HUES6 (cell line): ENCODE data around the gene SSH2.
A peak's percentile ranks its signal among the peaks of the same experiment; 100 is the strongest.

Experiments used
- H3K27ac ChIP-seq: 2 replicates; pipeline ENCODE4 v1.7.0; 2013; ENCODE audit warnings: low read depth, mild to moderate bottlenecking, low read length, inconsistent platforms
- H3K27me3 ChIP-seq: 2 replicates; pipeline ENCODE4 v1.6.1; 2013; ENCODE audit warnings: low read length; ENCODE audit not compliant: control insufficient read depth, insufficient read depth
- H3K36me3 ChIP-seq: 2 replicates; pipeline ENCODE4 v1.6.1; 2013; ENCODE audit warnings: low read length; ENCODE audit not compliant: control insufficient read depth, insufficient read depth
- H3K4me1 ChIP-seq: 2 replicates; pipeline ENCODE4 v1.6.1; 2013; ENCODE audit warnings: low read length; ENCODE audit not compliant: control insufficient read depth, insufficient read depth
- H3K4me3 ChIP-seq: 2 replicates; pipeline ENCODE4 v1.5.1; 2013; ENCODE audit warnings: low read depth, low read length
- H3K9ac ChIP-seq: one replicate; pipeline ENCODE4 v1.6.1; 2013; ENCODE audit warnings: mild to moderate bottlenecking, low read length
- H3K9me3 ChIP-seq: 2 replicates; pipeline ENCODE4 v1.6.1; 2013; ENCODE audit warnings: low read depth, low read length; ENCODE audit not compliant: control insufficient read depth, insufficient read depth

SSH2 gene

GRCh38 chr17:29776026-29776425 is 154.0 kb downstream of the SSH2 start:
- Histone ChIP-seq H3K4me3 (no peak overlapping the region), H3K4me1 (0 out of 2 replicates have a peak, but pooled peaks cover 4% of the 10 kb centered on the region), H3K27me3 (no peaks in the 10 kb centered on the region), H3K36me3 (no peaks in the 10 kb centered on the region), H3K9ac (no peak overlapping the region), H3K9me3 (no peaks in the 10 kb centered on the region), H3K27ac (no peak overlapping the region)

DNA sequence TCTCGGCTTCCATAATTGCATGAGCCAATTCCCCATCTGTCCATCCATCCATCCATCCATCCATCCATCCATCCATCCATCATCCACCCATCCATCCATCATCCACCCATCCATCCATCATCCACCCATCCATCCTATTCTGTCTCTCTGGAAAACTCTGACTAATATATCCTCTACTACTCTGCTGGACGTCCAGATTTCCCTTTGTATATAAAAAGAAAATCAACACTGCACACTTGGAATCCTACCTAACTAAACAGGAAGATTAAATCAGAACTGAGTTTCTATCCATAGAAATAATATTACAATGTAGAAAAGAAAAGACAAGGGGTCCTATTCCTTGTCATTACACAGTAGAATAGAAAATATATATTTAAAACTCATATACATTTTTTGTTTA is 157.0 kb downstream of the SSH2 start:
- Histone ChIP-seq H3K27me3 (no peaks in the 10 kb centered on the region), H3K9ac (no peak overlapping the region), H3K36me3 (no peaks in the 10 kb centered on the region), H3K9me3 (no peaks in the 10 kb centered on the region), H3K4me1 (0 out of 2 replicates have a peak, but pooled peaks cover 4% of the 10 kb centered on the region), H3K27ac (no peak overlapping the region), H3K4me3 (no peak overlapping the region)

GRCh38 chr17:29771546-29771945 is 158.5 kb downstream of the SSH2 start:
- Histone ChIP-seq H3K36me3 (no peaks in the 10 kb centered on the region), H3K9ac (no peak overlapping the region), H3K9me3 (no peaks in the 10 kb centered on the region), H3K27ac (no peak overlapping the region), H3K4me3 (no peak overlapping the region), H3K4me1 (0 out of 2 replicates have a peak, but pooled peaks cover 4% of the 10 kb centered on the region), H3K27me3 (no peaks in the 10 kb centered on the region)

- Histone ChIP-seq H3K9me3 (no peaks in the 10 kb centered on the region), H3K9ac (no peak overlapping the region), H3K4me3 (no peak overlapping the region), H3K4me1 (0 out of 2 replicates have a peak, but pooled peaks cover 4% of the 10 kb centered on the region), H3K27me3 (no peaks in the 10 kb centered on the region), H3K36me3 (no peaks in the 10 kb centered on the region), H3K27ac (no peak overlapping the region)
These were observed 160.8 kb downstream of the SSH2 start for GRCh38 chr17:29769225-29769624.

DNA sequence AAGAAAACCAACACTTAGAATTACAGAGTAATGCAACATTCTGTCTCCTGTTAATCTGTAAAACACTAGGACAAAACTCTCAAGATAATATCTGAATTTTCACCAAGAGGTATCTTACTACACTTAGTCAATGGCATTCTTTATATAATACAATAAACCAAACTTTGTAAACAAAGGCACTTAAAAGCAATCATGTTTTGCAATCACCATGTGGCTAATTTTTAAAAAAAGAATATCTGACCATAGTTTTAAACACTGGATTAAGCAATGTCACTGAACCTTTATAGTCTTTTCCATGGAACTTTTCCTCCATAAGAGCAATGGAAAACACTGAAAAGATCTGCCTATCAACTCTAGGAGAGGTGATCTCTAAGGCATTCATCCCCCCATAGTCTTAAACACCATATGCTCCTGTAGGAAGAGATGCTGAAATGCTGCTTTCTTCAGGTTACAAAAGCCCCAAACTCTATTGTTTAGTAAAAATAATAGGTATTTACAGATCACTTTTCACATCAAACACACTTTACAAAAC is 163.2 kb downstream of the SSH2 start:
- Histone ChIP-seq H3K9me3 (no peaks in the 10 kb centered on the region), H3K27ac (no peak overlapping the region), H3K36me3 (no peaks in the 10 kb centered on the region), H3K9ac (no peak overlapping the region), H3K27me3 (no peaks in the 10 kb centered on the region), H3K4me3 (no peak overlapping the region), H3K4me1 (0 out of 2 replicates have a peak, but pooled peaks cover 3% of the 10 kb centered on the region)

GRCh38 chr17:29764748-29765147 is 165.3 kb downstream of the SSH2 start:
- H3K27ac ChIP-seq, result no peak overlapping the region
- no peak overlapping the region for H3K4me3 ChIP-seq
- peaks cover 12% of the 10 kb centered on the region for H3K27me3 ChIP-seq
- H3K4me1 ChIP-seq, result peaks cover 7% of the 10 kb centered on the region
- H3K36me3 ChIP-seq, result no peaks in the 10 kb centered on the region
- H3K9ac ChIP-seq, result no peak overlapping the region
- no peaks in the 10 kb centered on the region for H3K9me3 ChIP-seq

GRCh38 chr17:29764217-29764616 is 165.8 kb downstream of the SSH2 start:
- Histone ChIP-seq H3K9me3 (no peaks in the 10 kb centered on the region), H3K27ac (no peak overlapping the region), H3K4me3 (no peak overlapping the region), H3K27me3 (peaks cover 16% of the 10 kb centered on the region), H3K9ac (no peak overlapping the region), H3K36me3 (no peaks in the 10 kb centered on the region), H3K4me1 (peaks cover 7% of the 10 kb centered on the region)

- no peak overlapping the region for H3K27ac ChIP-seq
- H3K27me3 ChIP-seq, result peaks cover 16% of the 10 kb centered on the region
- H3K9ac ChIP-seq, result no peak overlapping the region
These were observed 166.8 kb downstream of the SSH2 start for GRCh38 chr17:29763273-29763672.

DNA sequence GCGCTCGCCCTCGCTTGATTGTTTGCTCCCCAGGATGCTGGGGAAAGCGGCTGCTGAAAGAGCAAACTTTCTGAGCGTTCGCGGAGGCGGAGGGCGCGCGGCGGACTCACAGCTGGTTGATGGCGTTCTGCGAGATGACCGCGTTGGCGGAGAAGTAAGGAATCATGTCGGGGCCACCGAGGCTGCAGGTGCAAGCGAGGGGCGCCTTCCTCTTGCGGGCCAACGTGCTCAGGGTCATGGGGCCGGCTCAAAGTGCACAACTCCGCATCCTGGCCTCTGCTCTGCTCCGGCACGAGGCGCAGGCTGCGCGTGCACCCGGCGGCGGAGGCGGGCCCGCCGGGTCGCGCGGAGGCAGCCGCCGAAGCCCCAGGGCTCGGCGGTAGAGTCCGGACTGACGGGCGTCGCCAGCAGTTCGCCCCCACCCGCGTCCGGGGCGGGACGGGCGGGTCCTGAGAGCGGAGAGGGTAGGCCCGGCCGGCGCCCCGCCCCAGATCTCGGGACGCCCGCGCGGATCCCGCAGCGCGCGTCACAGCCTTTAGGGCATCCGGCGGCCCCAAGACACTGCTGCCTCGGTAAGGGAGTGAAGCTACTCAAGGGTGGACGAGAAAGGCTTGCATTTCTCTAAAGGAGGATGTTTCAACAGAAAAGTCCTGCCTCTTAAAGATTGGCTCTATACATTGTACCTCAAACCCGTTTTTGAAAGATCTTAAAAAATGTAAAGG is 168.8 kb downstream of the SSH2 start:
- Histone ChIP-seq H3K27me3 (peaks cover 16% of the 10 kb centered on the region), H3K27ac (no peak overlapping the region), H3K4me3 (peak overlapping the region; percentile 85), H3K36me3 (no peaks in the 10 kb centered on the region), H3K4me1 (peaks cover 7% of the 10 kb centered on the region), H3K9me3 (no peaks in the 10 kb centered on the region), H3K9ac (peak overlapping the region; percentile 68)

More at GRCh38 chr17:29763273-29763672, 166.8 kb downstream of the SSH2 start:
- no peaks in the 10 kb centered on the region for H3K9me3 ChIP-seq
- no peaks in the 10 kb centered on the region for H3K36me3 ChIP-seq
- H3K4me3 ChIP-seq, result no peak overlapping the region
- H3K4me1 ChIP-seq, result peaks cover 7% of the 10 kb centered on the region

- no peaks in the 10 kb centered on the region for H3K36me3 ChIP-seq
- H3K4me1 ChIP-seq, result peaks cover 7% of the 10 kb centered on the region
- peak overlapping the region; percentile 85 for H3K4me3 ChIP-seq
- H3K9ac ChIP-seq, result peak overlapping the region; percentile 68
- H3K9me3 ChIP-seq, result no peaks in the 10 kb centered on the region
- H3K27me3 ChIP-seq, result peaks cover 16% of the 10 kb centered on the region
- no peak overlapping the region for H3K27ac ChIP-seq
These were observed 169.6 kb downstream of the SSH2 start for GRCh38 chr17:29760279-29761039.

GRCh38 chr17:29758255-29758654 is 171.8 kb downstream of the SSH2 start:
- no peak overlapping the region for H3K9ac ChIP-seq
- H3K36me3 ChIP-seq, result no peaks in the 10 kb centered on the region
- H3K27me3 ChIP-seq, result peaks cover 16% of the 10 kb centered on the region
- H3K4me1 ChIP-seq, result peaks cover 7% of the 10 kb centered on the region
- H3K9me3 ChIP-seq, result no peaks in the 10 kb centered on the region
- no peak overlapping the region for H3K27ac ChIP-seq
- H3K4me3 ChIP-seq, result no peak overlapping the region
